Measurements from ENCODE around the gene KMT2E. TPM values are rescaled to one million over a fixed set of nuclear protein-coding genes. Genes with fewer than 3 reads are reported as not detected.

KMT2E gene
- total RNA-seq, 4 donors from 2014 or later: 90.6 to 187 (median 112) TPM

GRCh38 chr7:105020926-105021325 is 6.9 kb downstream of the KMT2E start:
- no peak for ATAC-seq
- H3K9me3 ChIP-seq: no peaks in the 10 kb centered on the region
- H3K27ac ChIP-seq: peak overlapping the region in 3 of 4 donors; percentile 21 to 55 (median 30)
- TF ChIP-seq CTCF (IDR thresholded peaks at IDR 0.05) (no peak), POLR2A (IDR thresholded peaks at IDR 0.05) (no peak), POLR2AphosphoS5 (IDR thresholded peaks at IDR 0.05) (no peak)
- 21 to 50% methylated on average over 3 of the region's 3 CpGs for whole genome bisulfite sequencing, 2 donors (ENCODE audit: low coverage in 1 of 2)
- no peaks in the 10 kb centered on the region for H3K36me3 ChIP-seq
- H3K4me1 ChIP-seq: peaks cover 26 to 94% (median 32%) of the 10 kb centered on the region in 3 donors
- no peak overlapping the region for H3K4me3 ChIP-seq
- H3K27me3 ChIP-seq: no peaks in the 10 kb centered on the region

- TF ChIP-seq EP300 (IDR thresholded peaks at IDR 0.05) (no peak), CTCF (IDR thresholded peaks at IDR 0.05) (no peak), POLR2AphosphoS5 (IDR thresholded peaks at IDR 0.05) (no peak), POLR2A (IDR thresholded peaks at IDR 0.05) (no peak)
- H3K36me3 ChIP-seq: no peaks in the 10 kb centered on the region
- peaks cover 28 to 98% (median 35%) of the 10 kb centered on the region in 3 donors for H3K4me1 ChIP-seq
- H3K4me3 ChIP-seq: no peak overlapping the region
- ATAC-seq: no peak
- H3K9me3 ChIP-seq: no peaks in the 10 kb centered on the region
- peak overlapping the region in 3 of 4 donors; percentile 21 to 55 (median 30) for H3K27ac ChIP-seq
- H3K27me3 ChIP-seq: no peaks in the 10 kb centered on the region
- 45 to 66% methylated on average over 3 of the region's 3 CpGs for WGBS, 2 donors (ENCODE audit: low coverage in 1 of 2)
Measured at GRCh38 chr7:105021352-105021751, 7.3 kb downstream of the KMT2E start.

GRCh38 chr7:105021967-105022366 is 8.0 kb downstream of the KMT2E start:
- Histone ChIP-seq H3K4me1 (peaks cover 28 to 100% (median 36%) of the 10 kb centered on the region in 3 donors), H3K27me3 (no peaks in the 10 kb centered on the region), H3K27ac (no peak overlapping the region), H3K4me3 (no peak overlapping the region), H3K36me3 (no peaks in the 10 kb centered on the region), H3K9me3 (no peaks in the 10 kb centered on the region)
- no peak for ATAC-seq
- TF ChIP-seq CTCF (IDR thresholded peaks at IDR 0.05) (no peak), POLR2A (IDR thresholded peaks at IDR 0.05) (no peak), EP300 (IDR thresholded peaks at IDR 0.05) (no peak), POLR2AphosphoS5 (IDR thresholded peaks at IDR 0.05) (no peak)
- 48 to 58% methylated on average over 3 of the region's 3 CpGs for WGBS, 2 donors (ENCODE audit: low coverage in 1 of 2)

GRCh38 chr7:105022458-105022857 is 8.5 kb downstream of the KMT2E start:
- no peaks in the 10 kb centered on the region for H3K36me3 ChIP-seq
- no peak for ATAC-seq
- H3K4me1 ChIP-seq: peaks cover 28 to 100% (median 39%) of the 10 kb centered on the region in 3 donors
- no peak overlapping the region for H3K27ac ChIP-seq
- no peaks in the 10 kb centered on the region for H3K27me3 ChIP-seq
- TF ChIP-seq POLR2AphosphoS5 (IDR thresholded peaks at IDR 0.05) (no peak), CTCF (IDR thresholded peaks at IDR 0.05) (no peak), EP300 (IDR thresholded peaks at IDR 0.05) (no peak), POLR2A (IDR thresholded peaks at IDR 0.05) (no peak)
- no peaks in the 10 kb centered on the region for H3K9me3 ChIP-seq
- no peak overlapping the region for H3K4me3 ChIP-seq
- 58 to 61% methylated on average over 4 of the region's 4 CpGs for WGBS, 2 donors (ENCODE audit: low coverage in 1 of 2)

GRCh38 chr7:105024734-105025133 is 10.7 kb downstream of the KMT2E start:
- 21 to 27% methylated on average over 1 of the region's 1 CpG for WGBS, 2 donors (ENCODE audit: low coverage in 1 of 2)
- Histone ChIP-seq H3K27ac (peak overlapping the region in 1 of 4 donors; percentile 2), H3K27me3 (no peaks in the 10 kb centered on the region), H3K4me3 (no peak overlapping the region), H3K36me3 (no peaks in the 10 kb centered on the region), H3K9me3 (no peaks in the 10 kb centered on the region), H3K4me1 (peaks cover 26 to 100% (median 39%) of the 10 kb centered on the region in 3 donors)
- no peak for ATAC-seq
- TF ChIP-seq POLR2AphosphoS5 (IDR thresholded peaks at IDR 0.05): no peak
- no peak for TF ChIP-seq POLR2A (IDR thresholded peaks at IDR 0.05)
- no peak for TF ChIP-seq EP300 (IDR thresholded peaks at IDR 0.05)
- no peak for TF ChIP-seq CTCF (IDR thresholded peaks at IDR 0.05)
